ENCODE results near the gene CT47C1. TPM values are rescaled to one million over a fixed set of nuclear protein-coding genes. Genes with fewer than 3 reads are reported as not detected.

Gene CT47C1
- total and polyA plus RNA-seq, 2 of the 13 experiments (the other 11 are each of a cell fraction or from before 2014, with no cell fraction given): not detected

DNA sequence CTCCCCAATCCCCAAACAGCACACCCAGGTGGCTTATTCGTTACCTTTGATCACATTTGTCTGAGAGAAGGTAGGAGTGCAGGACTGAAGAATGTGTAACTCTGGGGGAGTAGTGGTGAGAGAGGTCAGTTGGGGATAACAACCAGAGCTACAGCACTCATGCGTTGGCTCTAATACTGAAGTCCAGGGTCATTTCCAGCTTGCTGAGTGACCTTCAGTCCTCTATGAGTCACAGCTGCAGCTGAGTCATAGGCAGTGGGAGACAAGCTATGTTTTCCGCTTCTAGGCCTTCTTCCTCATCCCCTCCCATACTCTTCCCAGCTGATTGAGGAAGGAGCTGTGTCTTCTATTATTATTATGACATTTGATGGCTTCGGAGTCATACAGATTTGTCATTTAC lies 31.6 kb upstream of the CT47C1 start:
- Histone ChIP-seq H3K4me2 (ENCODE audit: low read depth, low read length) (no peak overlapping the region), H3K27me3 (ENCODE audit: control insufficient read depth in 1 of 2, insufficient read depth in 2 of 2, low read length in 2 of 2) (no peaks in the 10 kb centered on the region), H3K9me3 (ENCODE audit: low read length) (no peaks in the 10 kb centered on the region), H3K27ac (ENCODE audit: extremely low read length, insufficient read depth, low read length) (peak overlapping the region; percentile 30), H3K9ac (ENCODE audit: insufficient read depth, low read depth, low read length) (no peak overlapping the region), H3K4me3 (replicated peaks in 1 of 3; ENCODE audit: insufficient read depth in 1 of 3, low read depth in 2 of 3, low read length in 3 of 3) (no peak overlapping the region), H3K36me3 (replicated peaks in 1 of 2; ENCODE audit: control insufficient read depth in 1 of 2, insufficient read depth in 2 of 2, low read length in 2 of 2) (no peaks in the 10 kb centered on the region), H3K4me1 (ENCODE audit: insufficient read depth, low read length) (peaks cover 23% of the 10 kb centered on the region), H2AFZ (ENCODE audit: low read length) (no peak overlapping the region), H4K20me1 (ENCODE audit: insufficient read depth, low read length) (no peaks in the 10 kb centered on the region), H3K79me2 (ENCODE audit: insufficient read depth, low read length) (no peaks in the 10 kb centered on the region)
- CTCF ChIA-PET (ENCODE audit: low intra/inter-chr PET ratio, low total read pairs): no interaction called here
- intact Hi-C loops (cut with micrococcal nuclease; ENCODE audit: unreplicated experiment): no loop called here
- in situ Hi-C loops (cut with HindIII; ENCODE audit: extremely low pct_ligation_motif_present, low pct_unique_long_range_greater_than_20kb): no loop called here
- 3% methylated on average over 4 of the region's 4 CpGs for WGBS (ENCODE audit: low lambda C conversion rate)
- FAIRE-seq: peak; percentile 77
- DNase-seq (ENCODE audit: low spot score): peak; percentile 73
- BruUV-seq (replicated peaks): no TSS peak
- POLR2A ChIA-PET: interaction anchor here (1.0 to 1.6 kb wide), 2 partner anchors 66 to 194 kb away, joined by 3 to 6 read pairs; no protein-coding TSS in a partner anchor
- peak; percentile 95 for ATAC-seq
- TF ChIP-seq ZC3H13 (CRISPR knock-in tag; IDR thresholded peaks at IDR 0.05) (no peak), YEATS4 (CRISPR knock-in tag; IDR thresholded peaks at IDR 0.05; ENCODE audit: borderline replicate concordance) (no peak), AGO2 (optimal IDR thresholded peaks at IDR 0.05; ENCODE audit: low read depth, low read length) (no peak), PPARG (CRISPR knock-in tag; conservative IDR thresholded peaks at IDR 0.05) (no peak), ZNF432 (CRISPR knock-in tag; IDR thresholded peaks at IDR 0.05; ENCODE audit: borderline replicate concordance) (no peak), TBL1XR1 (IDR thresholded peaks at IDR 0.05; ENCODE audit: borderline replicate concordance, low read length, partially characterized antibody) (peak; percentile 37), ZNF10 (CRISPR knock-in tag; IDR thresholded peaks at IDR 0.05; ENCODE audit: borderline replicate concordance, low read depth) (no peak), RARA (CRISPR knock-in tag; IDR thresholded peaks at IDR 0.05) (peak; percentile 75), ELF3 (CRISPR knock-in tag; IDR thresholded peaks at IDR 0.05) (peak; percentile 44; the same call in 1 of the 2 replicates), ZNF333 (CRISPR knock-in tag; IDR thresholded peaks at IDR 0.05; ENCODE audit: borderline replicate concordance) (no peak), ZNF317 (CRISPR knock-in tag; IDR thresholded peaks at IDR 0.05) (no peak), GTF3A (CRISPR knock-in tag; conservative IDR thresholded peaks at IDR 0.05) (no peak)
- TF ChIP-seq, protein P1, sequence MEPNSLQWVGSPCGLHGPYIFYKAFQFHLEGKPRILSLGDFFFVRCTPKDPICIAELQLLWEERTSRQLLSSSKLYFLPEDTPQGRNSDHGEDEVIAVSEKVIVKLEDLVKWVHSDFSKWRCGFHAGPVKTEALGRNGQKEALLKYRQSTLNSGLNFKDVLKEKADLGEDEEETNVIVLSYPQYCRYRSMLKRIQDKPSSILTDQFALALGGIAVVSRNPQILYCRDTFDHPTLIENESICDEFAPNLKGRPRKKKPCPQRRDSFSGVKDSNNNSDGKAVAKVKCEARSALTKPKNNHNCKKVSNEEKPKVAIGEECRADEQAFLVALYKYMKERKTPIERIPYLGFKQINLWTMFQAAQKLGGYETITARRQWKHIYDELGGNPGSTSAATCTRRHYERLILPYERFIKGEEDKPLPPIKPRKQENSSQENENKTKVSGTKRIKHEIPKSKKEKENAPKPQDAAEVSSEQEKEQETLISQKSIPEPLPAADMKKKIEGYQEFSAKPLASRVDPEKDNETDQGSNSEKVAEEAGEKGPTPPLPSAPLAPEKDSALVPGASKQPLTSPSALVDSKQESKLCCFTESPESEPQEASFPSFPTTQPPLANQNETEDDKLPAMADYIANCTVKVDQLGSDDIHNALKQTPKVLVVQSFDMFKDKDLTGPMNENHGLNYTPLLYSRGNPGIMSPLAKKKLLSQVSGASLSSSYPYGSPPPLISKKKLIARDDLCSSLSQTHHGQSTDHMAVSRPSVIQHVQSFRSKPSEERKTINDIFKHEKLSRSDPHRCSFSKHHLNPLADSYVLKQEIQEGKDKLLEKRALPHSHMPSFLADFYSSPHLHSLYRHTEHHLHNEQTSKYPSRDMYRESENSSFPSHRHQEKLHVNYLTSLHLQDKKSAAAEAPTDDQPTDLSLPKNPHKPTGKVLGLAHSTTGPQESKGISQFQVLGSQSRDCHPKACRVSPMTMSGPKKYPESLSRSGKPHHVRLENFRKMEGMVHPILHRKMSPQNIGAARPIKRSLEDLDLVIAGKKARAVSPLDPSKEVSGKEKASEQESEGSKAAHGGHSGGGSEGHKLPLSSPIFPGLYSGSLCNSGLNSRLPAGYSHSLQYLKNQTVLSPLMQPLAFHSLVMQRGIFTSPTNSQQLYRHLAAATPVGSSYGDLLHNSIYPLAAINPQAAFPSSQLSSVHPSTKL (CRISPR knock-in tag; IDR thresholded peaks at IDR 0.05): peak; percentile 79
- TF ChIP-seq, protein P2, sequence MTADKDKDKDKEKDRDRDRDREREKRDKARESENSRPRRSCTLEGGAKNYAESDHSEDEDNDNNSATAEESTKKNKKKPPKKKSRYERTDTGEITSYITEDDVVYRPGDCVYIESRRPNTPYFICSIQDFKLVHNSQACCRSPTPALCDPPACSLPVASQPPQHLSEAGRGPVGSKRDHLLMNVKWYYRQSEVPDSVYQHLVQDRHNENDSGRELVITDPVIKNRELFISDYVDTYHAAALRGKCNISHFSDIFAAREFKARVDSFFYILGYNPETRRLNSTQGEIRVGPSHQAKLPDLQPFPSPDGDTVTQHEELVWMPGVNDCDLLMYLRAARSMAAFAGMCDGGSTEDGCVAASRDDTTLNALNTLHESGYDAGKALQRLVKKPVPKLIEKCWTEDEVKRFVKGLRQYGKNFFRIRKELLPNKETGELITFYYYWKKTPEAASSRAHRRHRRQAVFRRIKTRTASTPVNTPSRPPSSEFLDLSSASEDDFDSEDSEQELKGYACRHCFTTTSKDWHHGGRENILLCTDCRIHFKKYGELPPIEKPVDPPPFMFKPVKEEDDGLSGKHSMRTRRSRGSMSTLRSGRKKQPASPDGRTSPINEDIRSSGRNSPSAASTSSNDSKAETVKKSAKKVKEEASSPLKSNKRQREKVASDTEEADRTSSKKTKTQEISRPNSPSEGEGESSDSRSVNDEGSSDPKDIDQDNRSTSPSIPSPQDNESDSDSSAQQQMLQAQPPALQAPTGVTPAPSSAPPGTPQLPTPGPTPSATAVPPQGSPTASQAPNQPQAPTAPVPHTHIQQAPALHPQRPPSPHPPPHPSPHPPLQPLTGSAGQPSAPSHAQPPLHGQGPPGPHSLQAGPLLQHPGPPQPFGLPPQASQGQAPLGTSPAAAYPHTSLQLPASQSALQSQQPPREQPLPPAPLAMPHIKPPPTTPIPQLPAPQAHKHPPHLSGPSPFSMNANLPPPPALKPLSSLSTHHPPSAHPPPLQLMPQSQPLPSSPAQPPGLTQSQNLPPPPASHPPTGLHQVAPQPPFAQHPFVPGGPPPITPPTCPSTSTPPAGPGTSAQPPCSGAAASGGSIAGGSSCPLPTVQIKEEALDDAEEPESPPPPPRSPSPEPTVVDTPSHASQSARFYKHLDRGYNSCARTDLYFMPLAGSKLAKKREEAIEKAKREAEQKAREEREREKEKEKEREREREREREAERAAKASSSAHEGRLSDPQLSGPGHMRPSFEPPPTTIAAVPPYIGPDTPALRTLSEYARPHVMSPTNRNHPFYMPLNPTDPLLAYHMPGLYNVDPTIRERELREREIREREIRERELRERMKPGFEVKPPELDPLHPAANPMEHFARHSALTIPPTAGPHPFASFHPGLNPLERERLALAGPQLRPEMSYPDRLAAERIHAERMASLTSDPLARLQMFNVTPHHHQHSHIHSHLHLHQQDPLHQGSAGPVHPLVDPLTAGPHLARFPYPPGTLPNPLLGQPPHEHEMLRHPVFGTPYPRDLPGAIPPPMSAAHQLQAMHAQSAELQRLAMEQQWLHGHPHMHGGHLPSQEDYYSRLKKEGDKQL (CRISPR knock-in tag; IDR thresholded peaks at IDR 0.05; ENCODE audit: low read depth): no peak
- TF ChIP-seq, protein P3, sequence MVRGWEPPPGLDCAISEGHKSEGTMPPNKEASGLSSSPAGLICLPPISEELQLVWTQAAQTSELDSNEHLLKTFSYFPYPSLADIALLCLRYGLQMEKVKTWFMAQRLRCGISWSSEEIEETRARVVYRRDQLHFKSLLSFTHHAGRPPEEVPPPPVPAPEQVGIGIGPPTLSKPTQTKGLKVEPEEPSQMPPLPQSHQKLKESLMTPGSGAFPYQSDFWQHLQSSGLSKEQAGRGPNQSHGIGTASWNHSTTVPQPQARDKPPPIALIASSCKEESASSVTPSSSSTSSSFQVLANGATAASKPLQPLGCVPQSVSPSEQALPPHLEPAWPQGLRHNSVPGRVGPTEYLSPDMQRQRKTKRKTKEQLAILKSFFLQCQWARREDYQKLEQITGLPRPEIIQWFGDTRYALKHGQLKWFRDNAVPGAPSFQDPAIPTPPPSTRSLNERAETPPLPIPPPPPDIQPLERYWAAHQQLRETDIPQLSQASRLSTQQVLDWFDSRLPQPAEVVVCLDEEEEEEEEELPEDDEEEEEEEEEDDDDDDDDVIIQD (CRISPR knock-in tag; IDR thresholded peaks at IDR 0.05; ENCODE audit: low read depth): no peak

Data from HepG2 (cell line).